ENCODE data around the gene FBXL16. TPM values are rescaled to one million over a fixed set of nuclear protein-coding genes. Genes with fewer than 3 reads are reported as not detected.

Gene FBXL16
- total RNA-seq, 2 donors from 2014 or later: 8.8 TPM

- no peaks in the 10 kb centered on the region for H3K27me3 Mint-ChIP-seq (ENCODE audit: low read depth)
- H3K36me3 Mint-ChIP-seq (ENCODE audit: insufficient read depth in 2 of 2): peaks cover 3 to 4% of the 10 kb centered on the region in 2 donors
- no peak overlapping the region for H3K4me3 Mint-ChIP-seq
- no peak overlapping the region for H3K27ac Mint-ChIP-seq
- DNase-seq: no peak
- H3K9me3 Mint-ChIP-seq: no peaks in the 10 kb centered on the region
- H3K4me1 Mint-ChIP-seq (ENCODE audit: low read depth): peaks cover 9% of the 10 kb centered on the region
- ATAC-seq (replicated peaks in 1 of 2): no peak
These were observed 25.3 kb upstream of the FBXL16 start for GRCh38 chr16:730666-731509.

DNA sequence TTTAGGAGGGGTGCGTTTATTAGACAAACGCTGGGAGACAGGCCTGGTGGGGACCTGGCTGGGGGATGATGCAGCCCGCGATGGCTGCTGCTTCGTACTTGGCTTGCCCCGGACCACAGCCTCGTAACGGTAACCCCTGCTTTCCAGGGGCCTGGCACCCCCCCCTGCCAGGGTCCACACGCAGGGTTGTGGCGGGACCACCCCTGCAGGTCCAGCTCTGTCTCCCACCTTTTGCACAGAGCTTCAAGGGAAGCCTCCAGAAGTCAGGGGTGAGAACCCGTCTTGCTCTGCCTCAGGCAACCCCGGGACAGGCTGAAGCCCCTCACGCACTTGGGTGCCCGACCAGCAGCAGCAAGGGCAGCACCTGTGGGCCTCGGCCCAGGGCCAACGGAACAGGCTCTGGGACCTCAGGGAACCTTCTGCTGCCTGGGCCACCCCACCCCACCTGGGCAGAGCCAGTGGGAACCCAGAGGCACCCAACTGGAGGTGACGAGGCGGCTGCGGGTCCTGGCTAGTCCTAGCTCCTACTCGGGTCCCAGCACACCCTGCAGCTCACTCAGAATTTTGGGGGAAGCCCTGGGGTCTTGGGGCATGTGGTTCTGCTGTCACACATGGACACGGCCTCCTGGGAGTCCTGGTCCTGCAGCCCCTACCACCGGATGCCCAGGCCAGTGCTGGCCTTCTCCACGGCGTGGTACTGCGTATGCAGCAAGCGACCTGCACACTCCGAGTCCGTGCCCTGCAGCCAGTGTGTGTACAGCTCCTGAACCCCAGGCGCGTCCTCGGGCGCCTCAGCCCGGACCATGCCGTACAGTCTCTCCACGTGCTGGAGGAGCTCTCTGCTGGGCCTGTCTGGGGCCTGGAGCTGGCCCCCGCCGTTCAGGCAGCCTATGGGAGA lies 24.4 kb upstream of the FBXL16 start:
- Mint-ChIP-seq H3K4me1 (ENCODE audit: low read depth) (peaks cover under 1% of the 10 kb centered on the region), H3K36me3 (ENCODE audit: insufficient read depth in 2 of 2) (no peaks in the 10 kb centered on the region), H3K4me3 (peak overlapping the region in 1 of 2 donors; percentile 29), H3K27me3 (ENCODE audit: low read depth) (no peaks in the 10 kb centered on the region), H3K9me3 (no peaks in the 10 kb centered on the region), H3K27ac (no peak overlapping the region)
- DNase-seq (no peak), ATAC-seq (replicated peaks in 1 of 2) (no peak)

GRCh38 chr16:728890-729744 lies 23.5 kb upstream of the FBXL16 start:
- H3K27ac Mint-ChIP-seq: no peak overlapping the region
- H3K36me3 Mint-ChIP-seq (ENCODE audit: insufficient read depth in 2 of 2): no peaks in the 10 kb centered on the region
- H3K4me3 Mint-ChIP-seq: peak overlapping the region in 1 of 2 donors; percentile 51
- DNase-seq: no peak
- no peak for ATAC-seq (replicated peaks in 1 of 2)
- no peaks in the 10 kb centered on the region for H3K4me1 Mint-ChIP-seq (ENCODE audit: low read depth)
- H3K9me3 Mint-ChIP-seq: no peaks in the 10 kb centered on the region
- H3K27me3 Mint-ChIP-seq (ENCODE audit: low read depth): no peaks in the 10 kb centered on the region

DNA sequence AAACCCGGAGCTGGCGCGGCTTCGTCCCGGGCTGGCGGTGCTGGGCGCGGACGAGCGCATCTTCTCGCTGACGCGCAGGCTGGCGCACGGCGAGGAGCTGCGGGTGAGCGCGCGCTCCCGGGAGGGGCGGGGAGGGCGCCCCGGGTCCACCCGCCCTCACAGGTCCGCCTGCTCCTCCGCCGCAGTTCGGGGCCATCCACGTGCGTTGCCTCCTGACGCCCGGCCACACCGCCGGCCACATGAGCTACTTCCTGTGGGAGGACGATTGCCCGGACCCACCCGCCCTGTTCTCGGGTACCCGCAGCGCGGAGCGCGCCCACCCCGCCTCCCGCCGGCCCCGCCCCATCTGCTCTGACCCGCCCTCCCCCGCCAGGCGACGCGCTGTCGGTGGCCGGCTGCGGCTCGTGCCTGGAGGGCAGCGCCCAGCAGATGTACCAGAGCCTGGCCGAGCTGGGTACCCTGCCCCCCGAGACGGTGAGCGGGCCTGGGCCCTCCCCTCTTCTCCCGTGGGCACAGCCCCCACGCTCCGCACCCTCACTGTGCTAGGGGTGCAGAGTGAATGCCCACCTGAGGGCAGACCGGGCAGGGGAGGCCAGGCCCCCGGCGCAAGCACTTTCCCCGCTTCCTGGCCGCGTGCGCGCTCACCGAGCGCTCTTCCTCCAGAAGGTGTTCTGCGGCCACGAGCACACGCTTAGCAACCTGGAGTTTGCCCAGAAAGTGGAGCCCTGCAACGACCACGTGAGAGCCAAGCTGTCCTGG lies 22.7 kb upstream of the FBXL16 start:
- H3K4me3 Mint-ChIP-seq: peak overlapping the region; percentile 49 to 51
- ATAC-seq (replicated peaks in 1 of 2): peak; percentile 64 to 70
- H3K4me1 Mint-ChIP-seq (ENCODE audit: low read depth): no peaks in the 10 kb centered on the region
- no peaks in the 10 kb centered on the region for H3K27me3 Mint-ChIP-seq (ENCODE audit: low read depth)
- no peaks in the 10 kb centered on the region for H3K9me3 Mint-ChIP-seq
- H3K27ac Mint-ChIP-seq: no peak overlapping the region
- peak; percentile 65 to 73 for DNase-seq
- no peaks in the 10 kb centered on the region for H3K36me3 Mint-ChIP-seq (ENCODE audit: insufficient read depth in 2 of 2)

GRCh38 chr16:727291-727977 lies 21.8 kb upstream of the FBXL16 start:
- H3K4me1 Mint-ChIP-seq (ENCODE audit: low read depth): peaks cover 6% of the 10 kb centered on the region
- peak overlapping the region; percentile 64 to 66 for H3K4me3 Mint-ChIP-seq
- ATAC-seq (replicated peaks in 1 of 2): peak; percentile 27 to 31
- H3K27ac Mint-ChIP-seq: no peak overlapping the region
- H3K9me3 Mint-ChIP-seq: no peaks in the 10 kb centered on the region
- H3K36me3 Mint-ChIP-seq (ENCODE audit: insufficient read depth in 2 of 2): no peaks in the 10 kb centered on the region
- no peaks in the 10 kb centered on the region for H3K27me3 Mint-ChIP-seq (ENCODE audit: low read depth)
- DNase-seq: peak in 1 of 2 donors; percentile 34

DNA sequence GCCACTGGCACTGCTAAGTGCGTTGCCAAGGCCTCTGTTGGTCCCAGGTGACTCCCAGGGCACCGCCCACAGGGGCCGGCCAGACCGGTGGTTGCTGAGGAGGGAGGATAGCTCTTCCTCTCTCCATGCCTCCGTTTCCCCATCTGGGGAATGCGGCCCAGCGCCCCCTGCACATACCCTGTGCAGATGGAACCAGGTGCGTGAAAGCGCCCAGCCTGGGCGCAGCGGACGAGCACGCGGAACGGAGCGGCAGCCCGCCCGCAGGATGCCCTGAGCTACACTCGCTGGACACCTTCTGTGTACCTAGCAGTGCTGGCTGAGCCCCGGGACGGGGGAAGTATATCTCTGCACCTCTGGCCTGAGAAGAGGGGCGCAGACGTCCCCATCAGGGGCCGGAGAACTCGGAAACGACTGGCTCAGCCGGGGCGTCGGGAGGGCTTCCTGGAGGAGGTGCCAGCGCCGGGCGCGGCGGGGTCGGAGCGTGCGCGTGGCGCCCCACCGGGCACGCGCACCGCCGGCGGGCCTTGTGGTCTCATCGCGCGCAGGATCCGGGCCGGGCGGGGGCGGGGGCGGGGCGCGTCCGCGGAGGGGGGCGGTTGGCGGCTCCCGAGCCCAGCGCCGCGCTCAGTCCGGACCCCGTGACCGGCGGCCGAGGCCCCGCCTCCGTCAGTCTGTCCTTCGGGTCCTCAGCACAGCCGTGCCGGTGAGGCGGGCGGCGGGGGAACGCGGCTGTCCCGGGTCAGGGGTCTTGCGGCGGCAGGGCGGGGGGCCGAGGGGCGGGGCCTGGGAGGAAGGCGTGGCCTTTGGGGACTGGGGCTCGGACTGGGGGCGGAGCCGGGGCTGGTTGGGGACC lies 21.1 kb upstream of the FBXL16 start, which contains the start of the genes CCDC78 and HAGHL:
Gene CCDC78 (minus strand): TSS at position 6 of the 853 bp plus-strand sequence. CDS start 76 bp downstream, outside the sequence.
Gene HAGHL (plus strand): TSS at position 669 of the 853 bp plus-strand sequence. CDS start 404 bp downstream, outside the sequence.
- Mint-ChIP-seq H3K4me3 (peak within 1 kb of the TSS; percentile 82 to 83), H3K36me3 (ENCODE audit: insufficient read depth in 2 of 2) (no peaks in the 10 kb centered on the region), H3K27ac (no peak within 1 kb of the TSS), H3K4me1 (ENCODE audit: low read depth) (peaks cover 6% of the 10 kb centered on the region), H3K27me3 (ENCODE audit: low read depth) (no peaks in the 10 kb centered on the region), H3K9me3 (no peaks in the 10 kb centered on the region)
- DNase-seq (peak; percentile 61 to 71), ATAC-seq (replicated peaks in 1 of 2) (peak; percentile 29 to 41)

DNA sequence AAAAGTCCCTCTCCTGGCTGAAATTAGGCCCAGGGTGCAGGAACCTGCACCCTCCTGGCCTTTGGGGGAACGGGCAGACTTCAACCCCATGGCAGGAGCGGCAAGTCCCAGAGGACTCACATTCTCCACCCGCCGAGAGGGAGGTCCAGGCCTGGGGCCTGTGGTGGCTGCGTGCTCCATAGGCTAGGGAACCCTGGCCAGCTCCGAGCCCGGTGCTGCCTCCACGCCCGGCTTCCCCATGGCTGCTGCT lies 20.5 kb upstream of the FBXL16 start:
- H3K27ac Mint-ChIP-seq: no peak overlapping the region
- ATAC-seq (replicated peaks in 1 of 2) (no peak), DNase-seq (no peak)
- no peaks in the 10 kb centered on the region for H3K9me3 Mint-ChIP-seq
- peaks cover 6% of the 10 kb centered on the region for H3K4me1 Mint-ChIP-seq (ENCODE audit: low read depth)
- no peaks in the 10 kb centered on the region for H3K36me3 Mint-ChIP-seq (ENCODE audit: insufficient read depth in 2 of 2)
- H3K27me3 Mint-ChIP-seq (ENCODE audit: low read depth): no peaks in the 10 kb centered on the region
- peak overlapping the region in 1 of 2 donors; percentile 83 for H3K4me3 Mint-ChIP-seq

- no peaks in the 10 kb centered on the region for H3K9me3 Mint-ChIP-seq
- H3K4me3 Mint-ChIP-seq: peak overlapping the region in 1 of 2 donors; percentile 83
- DNase-seq (no peak), ATAC-seq (replicated peaks in 1 of 2) (no peak)
- no peaks in the 10 kb centered on the region for H3K27me3 Mint-ChIP-seq (ENCODE audit: low read depth)
- H3K36me3 Mint-ChIP-seq (ENCODE audit: insufficient read depth in 2 of 2): no peaks in the 10 kb centered on the region
- no peak overlapping the region for H3K27ac Mint-ChIP-seq
- peaks cover 6% of the 10 kb centered on the region for H3K4me1 Mint-ChIP-seq (ENCODE audit: low read depth)
These were observed 20.0 kb upstream of the FBXL16 start for GRCh38 chr16:725463-726187.

DNA sequence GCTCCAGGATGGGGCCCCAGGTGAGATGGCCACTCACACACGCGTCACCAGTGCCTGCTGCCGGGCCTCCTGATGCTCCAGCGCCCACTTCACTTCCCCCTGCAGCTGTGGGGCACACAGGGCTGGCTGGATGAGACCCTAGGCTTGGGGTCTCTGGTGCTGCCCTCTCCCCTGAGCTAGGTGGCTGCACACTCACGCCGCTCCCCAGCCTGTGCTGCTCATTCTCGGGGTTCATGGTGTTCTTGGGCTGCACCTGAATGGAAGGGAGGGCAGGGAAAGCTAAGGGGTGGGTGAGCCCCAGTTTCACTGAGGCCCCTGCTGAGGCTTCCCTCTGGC lies 19.4 kb upstream of the FBXL16 start:
- no peak for ATAC-seq (replicated peaks in 1 of 2)

GRCh38 chr16:724188-725040 lies 18.8 kb upstream of the FBXL16 start:
- H3K36me3 Mint-ChIP-seq (ENCODE audit: insufficient read depth in 2 of 2): no peaks in the 10 kb centered on the region
- H3K9me3 Mint-ChIP-seq: no peaks in the 10 kb centered on the region
- ATAC-seq (replicated peaks in 1 of 2): no peak
- no peaks in the 10 kb centered on the region for H3K27me3 Mint-ChIP-seq (ENCODE audit: low read depth)
- DNase-seq: no peak
- peaks cover 15% of the 10 kb centered on the region for H3K4me1 Mint-ChIP-seq (ENCODE audit: low read depth)
- H3K27ac Mint-ChIP-seq: no peak overlapping the region
- H3K4me3 Mint-ChIP-seq: no peak overlapping the region

More for the DNA sequence above, 19.4 kb upstream of the FBXL16 start:
- H3K4me1 Mint-ChIP-seq (ENCODE audit: low read depth): peaks cover 10% of the 10 kb centered on the region
- H3K27me3 Mint-ChIP-seq (ENCODE audit: low read depth): no peaks in the 10 kb centered on the region
- no peak overlapping the region for H3K4me3 Mint-ChIP-seq
- no peak for DNase-seq
- no peaks in the 10 kb centered on the region for H3K36me3 Mint-ChIP-seq (ENCODE audit: insufficient read depth in 2 of 2)
- no peaks in the 10 kb centered on the region for H3K9me3 Mint-ChIP-seq
- H3K27ac Mint-ChIP-seq: no peak overlapping the region

All from activated T-cell treated with anti-CD3 and anti-CD28 coated beads, Interleukin-2, amount 50 U/mL, for 72 hours (primary cell).